HG03439 (cell line): ENCODE results near the gene NRG4.
"Not testable (repeated sequence)": the region's sequence is repeated elsewhere in the genome, so short reads cannot be mapped to it uniquely, and the experiment has no call there.

Experiments used
- ATAC-seq: cut with Tn5 transposase; IDR thresholded peaks from one replicate; pipeline ENCODE4 v1.9.1; 2021; ENCODE audit warnings: mild to moderate bottlenecking, moderate library complexity; ENCODE audit not compliant: unreplicated experiment

Gene NRG4

GRCh38 chr15:75994220-75994619 lies 18.0 kb downstream of the NRG4 start:
- no peak for ATAC-seq

DNA sequence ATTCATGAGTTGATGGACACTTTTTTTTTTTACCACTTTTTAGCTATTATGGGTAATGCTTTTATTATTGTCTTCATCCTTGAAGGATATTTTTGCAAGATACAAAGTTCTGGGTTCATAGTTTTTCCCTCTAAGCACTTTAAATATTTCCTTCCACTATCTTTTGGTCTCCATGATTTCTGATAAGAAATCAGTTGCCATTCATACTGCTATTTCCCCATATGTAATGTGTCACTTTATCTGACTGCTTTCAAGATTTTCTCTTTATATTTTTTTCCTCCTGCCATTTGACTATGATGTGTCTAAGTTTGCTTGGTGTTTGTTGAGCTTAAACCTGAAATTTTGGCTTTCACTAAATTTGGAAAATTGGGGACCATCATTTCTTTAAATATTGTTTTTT lies 19.3 kb downstream of the NRG4 start:
- no peak for ATAC-seq

GRCh38 chr15:75989875-75990274 lies 22.3 kb downstream of the NRG4 start:
- no peak for ATAC-seq

GRCh38 chr15:75989045-75989444 lies 23.2 kb downstream of the NRG4 start:
- ATAC-seq = no peak

- no peak for ATAC-seq
These were observed 26.3 kb downstream of the NRG4 start for GRCh38 chr15:75985971-75986370.

DNA sequence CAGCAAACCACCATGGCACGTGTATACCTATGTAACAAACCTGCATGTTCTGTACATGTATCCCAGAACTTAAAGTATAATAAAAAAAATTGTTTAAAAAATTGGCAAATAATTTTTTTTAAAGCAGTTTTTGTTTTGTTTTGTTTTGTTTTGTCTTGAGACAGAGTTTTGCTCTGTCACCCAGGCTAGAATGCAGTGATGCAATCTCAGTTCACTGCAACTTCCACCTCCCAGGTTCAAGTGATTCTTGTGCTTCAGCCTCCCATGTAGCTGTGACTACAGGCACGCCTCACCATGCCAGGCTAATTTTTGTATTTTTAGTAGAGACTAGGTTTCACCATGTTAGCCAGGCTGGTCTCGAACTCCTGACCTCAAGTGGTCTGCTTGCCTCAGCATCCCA lies 27.5 kb downstream of the NRG4 start:
- not testable (repeated sequence) for ATAC-seq

DNA sequence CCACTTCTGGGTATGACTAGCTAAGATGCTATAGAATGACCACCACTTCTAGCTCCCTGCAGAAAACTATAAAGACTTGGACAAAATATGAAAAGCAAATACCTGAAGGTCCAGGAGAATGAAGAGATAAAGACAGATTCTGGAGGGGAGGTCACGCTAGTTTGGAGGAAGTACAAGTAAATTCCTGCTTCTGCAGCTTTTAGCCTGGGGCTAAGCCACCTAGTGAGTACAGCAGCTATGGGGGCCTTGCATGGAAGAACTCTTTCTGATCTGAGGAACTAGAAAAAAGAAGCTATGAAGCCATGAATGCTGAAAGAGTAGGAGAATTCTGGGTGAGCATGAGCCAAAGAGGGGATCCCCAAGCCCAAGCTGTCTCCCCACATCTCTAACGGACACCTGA lies 29.8 kb downstream of the NRG4 start:
- ATAC-seq = no peak

GRCh38 chr15:75981149-75981815 lies 30.9 kb downstream of the NRG4 start:
- no peak for ATAC-seq

GRCh38 chr15:75976766-75977165 lies 35.5 kb downstream of the NRG4 start:
- not testable (repeated sequence) for ATAC-seq

- ATAC-seq = no peak
These were observed 46.2 kb downstream of the NRG4 start for GRCh38 chr15:75966073-75966472.

DNA sequence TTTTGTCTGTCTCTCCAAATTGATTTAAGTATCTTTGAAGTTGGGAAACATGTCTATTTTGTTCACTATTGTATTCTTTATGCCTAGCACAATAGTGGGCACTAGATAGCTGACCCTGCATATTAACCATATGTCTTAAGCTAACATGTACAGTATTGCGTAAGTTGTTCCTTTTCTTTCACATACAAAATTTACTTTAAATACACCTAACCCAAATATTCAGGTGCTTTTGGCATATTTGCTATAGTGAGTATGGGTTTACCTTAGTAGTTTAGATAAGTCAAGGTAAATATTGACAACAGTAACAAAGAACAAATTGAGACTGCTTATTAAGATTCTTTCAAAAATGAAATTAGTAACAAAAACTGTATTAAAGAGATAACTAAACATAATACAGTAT lies 50.9 kb downstream of the NRG4 start:
- ATAC-seq = no peak

DNA sequence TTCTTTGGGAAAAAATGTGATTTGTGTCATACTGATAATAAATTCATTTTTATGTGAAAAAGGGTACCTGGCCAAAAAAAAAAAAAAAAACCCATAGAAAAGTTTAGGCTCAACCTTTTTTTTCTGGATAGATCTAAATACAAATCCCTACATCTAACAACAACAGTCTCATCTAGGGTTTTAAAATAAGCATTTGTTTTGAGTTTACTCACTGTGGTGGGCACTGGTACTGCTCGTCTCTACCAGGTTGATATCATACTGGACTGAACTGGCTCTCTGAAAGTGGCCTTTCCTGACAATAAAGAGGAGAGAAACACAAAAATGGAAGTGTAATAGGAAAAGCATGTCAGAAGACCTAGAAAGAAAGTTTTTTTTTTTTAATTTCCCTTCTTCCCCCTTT lies 56.5 kb downstream of the NRG4 start:
- no peak for ATAC-seq

GRCh38 chr15:75952525-75952924 lies 59.7 kb downstream of the NRG4 start:
- ATAC-seq = no peak

DNA sequence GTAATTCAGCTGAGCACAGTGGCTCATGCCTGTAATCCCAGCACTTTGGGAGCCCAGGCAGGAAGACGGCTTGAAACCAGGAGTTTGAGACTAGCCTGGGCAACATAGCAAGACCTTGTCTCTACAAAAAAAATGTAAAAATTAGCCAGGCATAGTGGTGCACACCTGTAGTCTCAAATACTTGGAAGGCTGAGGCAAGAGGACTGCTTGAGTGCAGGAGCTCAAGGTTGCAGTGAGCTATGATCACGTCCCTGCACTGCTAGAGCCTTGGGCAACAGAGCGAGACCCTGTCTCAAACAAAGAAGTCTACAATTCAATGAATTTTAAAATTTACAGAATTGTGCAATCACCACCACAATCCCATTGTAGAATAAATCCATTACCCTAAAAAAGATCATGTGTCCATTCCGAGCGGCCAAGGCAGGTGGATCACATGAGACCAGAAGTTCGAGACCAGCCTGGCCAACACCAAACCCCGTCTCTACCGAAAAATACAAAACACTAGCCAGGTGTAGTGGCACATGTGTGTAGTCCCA lies 63.4 kb downstream of the NRG4 start:
- no peak for ATAC-seq

- no peak for ATAC-seq
These were observed 65.1 kb downstream of the NRG4 start for GRCh38 chr15:75947092-75947491.

DNA sequence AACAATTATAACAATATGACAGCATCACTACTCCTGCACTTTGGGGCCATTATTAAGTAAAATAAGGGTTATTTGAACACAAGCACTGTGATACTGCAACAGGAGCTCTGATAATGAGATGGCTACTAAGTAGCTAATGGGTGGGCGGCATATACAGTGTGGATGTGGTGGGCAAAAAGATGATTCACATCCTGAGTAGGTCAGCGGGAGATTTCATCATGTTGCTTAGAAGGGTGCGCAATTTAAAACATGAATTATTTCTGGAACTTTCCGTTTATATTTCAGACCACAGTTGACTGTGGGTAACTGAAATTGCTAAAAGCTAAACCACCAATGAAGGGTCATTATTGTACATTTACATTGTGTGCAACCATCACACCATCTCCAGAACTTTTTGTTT lies 66.3 kb downstream of the NRG4 start:
- ATAC-seq = no peak

DNA sequence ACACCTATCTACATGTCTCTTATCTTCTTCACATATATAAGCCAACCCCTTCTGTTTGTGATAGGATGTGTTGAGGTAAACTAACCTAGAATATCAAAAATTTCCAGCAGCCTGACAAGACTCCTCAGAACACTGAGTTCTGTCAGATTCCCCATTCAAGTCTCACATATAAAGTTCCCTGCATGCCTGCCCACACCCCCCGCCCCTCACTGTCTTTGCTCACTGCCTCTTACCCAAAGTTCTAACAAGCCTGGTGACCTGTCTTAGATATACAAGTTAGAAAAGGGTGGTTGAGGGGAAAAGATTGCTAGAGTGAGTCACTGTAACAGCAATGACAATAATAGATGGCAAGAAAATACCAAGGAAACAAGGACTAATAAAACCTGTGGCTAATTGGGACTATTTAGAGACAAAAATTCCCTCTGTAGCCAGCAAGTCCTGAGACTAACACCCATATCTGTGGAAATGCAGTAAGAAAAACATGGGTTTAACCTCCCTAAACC lies 68.5 kb downstream of the NRG4 start:
- no peak for ATAC-seq

DNA sequence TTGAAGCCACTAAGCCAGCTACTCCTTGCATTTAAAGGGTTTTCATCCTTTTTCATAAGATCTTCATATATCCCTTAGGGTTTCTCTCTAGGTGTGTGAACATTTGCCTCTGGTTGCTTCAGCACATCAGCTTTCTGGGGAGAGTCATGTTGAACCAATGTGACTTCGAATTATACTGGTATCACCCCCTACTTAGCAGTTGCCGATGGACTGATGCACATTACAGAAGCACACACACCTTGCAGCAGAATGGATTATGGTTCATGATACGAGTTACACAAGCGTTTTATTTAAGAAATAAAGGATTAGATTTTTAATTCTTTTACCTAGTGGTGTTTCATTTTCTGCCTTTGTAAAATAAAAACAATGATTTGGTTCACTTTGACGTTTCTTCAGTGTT lies 69.0 kb downstream of the NRG4 start:
- no peak for ATAC-seq

GRCh38 chr15:75942464-75942863 lies 69.8 kb downstream of the NRG4 start:
- no peak for ATAC-seq

DNA sequence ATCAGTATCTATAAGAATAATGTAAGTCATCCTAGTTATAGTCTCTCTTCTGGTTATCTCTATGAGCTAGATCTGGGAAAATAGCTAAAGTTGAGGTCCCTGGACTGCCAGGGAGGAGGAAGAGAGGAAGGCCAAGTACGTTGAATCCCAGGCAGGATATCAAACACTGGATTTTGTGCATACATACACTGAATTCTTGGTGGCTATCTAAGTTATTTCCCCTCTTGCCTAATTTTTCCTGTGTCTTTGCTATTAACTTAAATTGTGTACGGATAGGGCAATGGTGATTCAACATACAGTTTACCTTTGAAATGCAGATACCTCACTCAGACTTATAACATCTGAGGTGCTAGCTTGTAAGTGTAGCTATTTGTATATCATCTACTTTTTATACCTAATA lies 81.4 kb downstream of the NRG4 start:
- ATAC-seq = no peak

GRCh38 chr15:75929799-75930565 lies 82.2 kb downstream of the NRG4 start:
- no peak for ATAC-seq
